Hematopoietic multipotent progenitor cell treated with erythropoietin and hydrocortisone succinate and interleukin-3 and kit ligand, for 8 days (in vitro differentiated cells): ENCODE data around the gene NCF4.
A peak's percentile ranks its signal among the peaks of the same experiment; 100 is the strongest.

ENCODE experiments used
- DNase-seq: peaks from one replicate; pipeline ENCODE4 v3.0.0-alpha.2; 2015

Gene NCF4

GRCh38 chr22:36838119-36839030 is 22.4 kb upstream of the NCF4 start:
- DNase-seq = no peak

DNA sequence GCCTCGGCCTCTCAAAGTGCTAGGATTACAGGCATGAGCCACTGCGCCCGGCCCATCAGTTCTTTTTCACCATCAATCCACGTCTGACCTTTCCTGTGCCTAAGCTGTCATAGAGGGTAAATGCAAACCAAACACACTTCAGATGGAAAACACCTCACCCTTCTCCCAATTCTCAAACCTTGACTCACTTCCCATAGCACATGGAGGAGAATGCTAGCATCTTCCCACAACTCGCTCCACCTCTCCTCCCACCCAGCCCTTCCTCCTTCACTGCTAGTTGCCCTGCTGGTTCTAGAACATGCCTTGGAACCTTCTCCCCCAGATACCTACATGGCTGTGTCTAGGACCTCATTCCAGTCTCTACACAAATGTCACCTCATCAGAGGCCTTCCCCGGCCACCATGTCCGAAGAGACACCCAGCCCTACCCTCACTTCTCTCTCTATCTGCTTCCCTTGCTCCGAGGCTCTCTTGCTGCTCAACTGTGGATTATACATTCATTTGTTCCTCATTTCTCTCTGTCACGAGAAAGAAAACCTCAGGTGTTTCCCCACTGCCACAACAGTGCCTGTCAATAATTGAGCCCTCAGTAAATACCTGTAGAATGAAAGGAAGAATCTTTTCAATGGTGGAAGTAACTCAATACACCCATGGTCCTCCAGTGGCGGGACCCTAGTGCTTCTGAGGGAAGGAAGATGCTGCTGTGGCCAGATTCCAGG is 21.3 kb upstream of the NCF4 start:
- no peak for DNase-seq

GRCh38 chr22:36840106-36840505 is 20.7 kb upstream of the NCF4 start:
- no peak for DNase-seq

DNA sequence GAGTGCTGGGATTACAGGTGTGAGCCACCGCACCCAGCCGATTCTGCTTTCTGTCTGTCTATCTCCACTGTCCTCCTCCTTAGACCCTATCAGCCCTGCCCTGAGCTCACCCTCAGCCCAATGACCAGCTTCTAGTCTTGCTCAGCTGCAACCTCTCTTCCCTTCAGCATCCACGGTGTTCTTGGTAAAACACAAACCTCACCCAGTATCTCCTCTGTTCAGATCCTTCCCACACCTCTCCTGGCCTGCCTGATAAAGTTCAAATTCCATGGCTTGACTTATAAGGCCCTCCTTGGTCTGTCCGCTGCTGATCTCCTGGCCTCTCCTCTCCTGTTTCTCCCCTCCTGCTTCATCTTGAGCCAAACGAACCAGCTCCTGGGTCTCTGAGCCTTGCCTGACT is 14.5 kb upstream of the NCF4 start:
- no peak for DNase-seq

DNA sequence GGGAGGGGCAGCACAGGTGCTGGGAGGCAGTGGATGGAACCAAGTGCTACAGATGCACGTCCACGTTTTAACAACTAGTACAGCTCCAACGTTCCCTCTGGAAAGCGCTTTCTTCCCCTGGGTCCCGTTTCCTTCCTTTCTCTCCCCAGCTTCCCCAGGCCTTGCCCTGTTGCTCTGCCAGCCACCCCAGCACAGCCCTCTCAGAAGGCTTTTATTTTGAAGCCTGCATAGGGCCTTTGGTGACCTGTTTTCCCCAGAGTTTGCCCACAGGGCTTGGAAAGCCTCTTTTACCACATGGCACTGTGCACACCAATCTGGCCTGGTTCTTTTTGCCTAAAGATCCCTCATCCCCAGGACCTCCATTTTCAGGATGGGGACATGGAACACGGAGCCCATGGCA is 13.9 kb upstream of the NCF4 start:
- DNase-seq = no peak

GRCh38 chr22:36850056-36850455 is 10.8 kb upstream of the NCF4 start:
- DNase-seq = no peak

DNA sequence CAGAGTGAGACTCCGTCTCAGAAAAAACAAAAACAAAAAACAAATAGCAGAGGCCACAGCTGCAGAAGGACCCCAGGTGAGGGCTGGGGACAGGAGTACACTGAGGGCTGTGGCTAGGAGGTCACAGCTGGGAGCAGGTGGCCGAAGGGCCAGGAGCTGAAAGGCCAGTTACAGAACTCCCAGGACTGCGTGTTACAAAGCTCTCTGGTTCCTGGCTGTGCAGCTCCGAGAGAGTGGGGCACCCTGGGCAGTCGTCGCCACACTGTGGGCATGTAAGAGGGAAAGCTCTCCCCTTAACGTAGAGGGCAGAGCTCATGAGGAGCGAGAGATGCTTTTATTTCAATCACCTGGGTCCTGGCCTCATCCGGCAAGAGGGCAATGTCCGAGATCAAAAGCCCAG is 10.1 kb upstream of the NCF4 start:
- no peak for DNase-seq

- no peak for DNase-seq
Measured at GRCh38 chr22:36852056-36852973, 8.5 kb upstream of the NCF4 start.

DNA sequence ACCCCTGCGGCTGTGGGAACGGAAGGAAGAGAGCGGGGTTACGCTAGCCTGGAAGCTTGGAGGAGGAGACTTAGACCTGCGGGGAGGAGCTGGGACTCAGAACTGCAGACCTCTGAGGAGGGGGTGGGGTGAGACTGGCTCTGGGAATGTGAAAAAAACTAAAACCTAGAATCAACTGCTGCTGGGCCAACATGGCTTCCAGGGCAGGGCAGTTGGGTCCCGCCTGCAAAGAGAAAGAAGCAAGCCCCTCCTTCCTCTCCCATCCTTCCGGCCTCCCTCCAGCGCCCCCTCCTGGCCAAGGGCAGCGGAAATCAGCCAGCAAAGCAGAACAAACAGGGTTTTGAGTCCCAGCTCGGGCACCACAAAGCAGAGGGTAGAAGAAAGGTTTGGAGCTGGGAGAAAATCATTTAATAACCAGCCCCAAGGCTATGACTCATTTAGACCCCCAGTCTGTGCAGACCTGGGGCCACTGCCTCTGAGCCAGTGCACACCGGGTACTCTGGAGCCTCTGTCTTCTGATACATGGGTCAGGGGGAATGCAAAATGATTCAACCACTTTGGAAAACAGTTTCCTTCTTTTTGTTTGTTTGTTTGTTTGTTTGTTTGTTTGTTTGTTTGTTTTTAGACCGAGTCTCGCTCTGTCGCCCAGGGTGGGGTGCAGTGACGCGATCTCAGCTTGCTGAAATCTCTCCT is 7.3 kb upstream of the NCF4 start:
- peak; percentile 90 for DNase-seq

DNA sequence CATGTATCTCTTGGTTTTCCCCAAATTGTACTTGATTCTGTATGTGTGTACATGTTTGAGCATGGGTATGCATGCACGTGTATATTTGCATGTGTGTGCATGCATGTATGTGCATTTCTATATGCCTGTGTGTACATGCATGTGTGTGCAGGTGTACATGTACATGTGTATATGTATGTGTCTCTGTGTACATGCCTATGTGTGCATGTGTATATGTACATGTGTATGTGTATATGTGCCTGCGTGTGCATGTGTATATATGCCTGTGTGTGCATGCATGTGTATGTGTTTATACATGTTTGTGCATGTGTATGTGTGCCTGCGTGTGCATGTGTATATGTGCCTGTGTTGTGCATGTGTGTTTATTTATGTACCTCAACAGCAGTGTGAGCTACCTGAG is 5.3 kb upstream of the NCF4 start:
- no peak for DNase-seq

DNA sequence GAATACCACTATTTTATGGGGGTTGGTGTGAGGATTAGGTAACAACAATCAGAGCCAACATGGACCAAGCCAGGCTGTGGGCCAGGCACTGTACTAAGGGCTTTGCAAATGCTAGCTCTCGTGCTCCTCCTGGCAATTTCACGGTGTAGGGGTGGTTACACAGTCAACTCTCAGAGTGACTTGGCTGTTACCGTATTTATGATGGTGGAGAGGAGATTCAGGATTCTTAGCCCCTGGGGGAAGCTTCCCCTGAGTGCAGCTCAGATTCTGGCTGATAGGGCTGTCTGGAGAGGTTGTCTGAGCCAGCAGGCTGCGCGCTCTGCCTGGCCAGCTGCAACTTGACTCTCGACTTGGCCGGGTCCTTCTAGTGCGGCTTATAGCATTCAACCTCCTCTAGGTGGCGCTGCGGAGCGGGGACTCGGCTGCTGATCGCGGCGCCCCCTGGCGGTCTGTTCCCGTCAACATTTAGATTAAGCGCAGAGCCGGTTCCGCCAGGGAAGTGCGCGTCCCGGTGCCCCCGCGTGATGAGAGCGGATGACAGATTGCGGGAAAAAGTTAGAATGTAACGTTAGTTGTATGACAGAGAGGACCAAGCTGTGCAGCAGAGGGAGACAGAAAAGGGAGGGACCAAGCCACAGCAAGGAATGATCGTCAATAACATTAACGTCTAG is 4.5 kb upstream of the NCF4 start:
- DNase-seq = peak; percentile 92

DNA sequence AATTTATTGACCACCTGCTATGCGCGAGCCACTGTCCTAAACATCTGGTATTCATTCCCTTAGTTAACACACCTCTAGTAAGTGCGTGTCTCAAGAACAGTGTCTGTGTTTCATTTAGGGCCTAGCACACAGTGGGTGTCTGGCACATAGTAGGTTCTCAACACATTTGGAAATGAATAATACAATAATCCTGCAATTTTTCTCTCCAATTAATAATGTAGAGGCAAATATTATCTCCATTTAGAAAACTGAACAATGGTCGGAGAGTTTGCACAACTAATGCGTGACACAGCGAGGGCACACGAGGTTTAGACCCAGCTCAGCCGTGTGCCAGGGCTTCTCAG is 4.0 kb upstream of the NCF4 start:
- no peak for DNase-seq

GRCh38 chr22:36858156-36858555 is 2.6 kb upstream of the NCF4 start:
- no peak for DNase-seq

GRCh38 chr22:36858966-36859365 is 1.8 kb upstream of the NCF4 start:
- no peak for DNase-seq

- no peak for DNase-seq
Measured at GRCh38 chr22:36860017-36860416, 789 bp upstream of the NCF4 start.

GRCh38 chr22:36860438-36860820 is 377 bp upstream of the NCF4 start:
- DNase-seq = no peak

DNA sequence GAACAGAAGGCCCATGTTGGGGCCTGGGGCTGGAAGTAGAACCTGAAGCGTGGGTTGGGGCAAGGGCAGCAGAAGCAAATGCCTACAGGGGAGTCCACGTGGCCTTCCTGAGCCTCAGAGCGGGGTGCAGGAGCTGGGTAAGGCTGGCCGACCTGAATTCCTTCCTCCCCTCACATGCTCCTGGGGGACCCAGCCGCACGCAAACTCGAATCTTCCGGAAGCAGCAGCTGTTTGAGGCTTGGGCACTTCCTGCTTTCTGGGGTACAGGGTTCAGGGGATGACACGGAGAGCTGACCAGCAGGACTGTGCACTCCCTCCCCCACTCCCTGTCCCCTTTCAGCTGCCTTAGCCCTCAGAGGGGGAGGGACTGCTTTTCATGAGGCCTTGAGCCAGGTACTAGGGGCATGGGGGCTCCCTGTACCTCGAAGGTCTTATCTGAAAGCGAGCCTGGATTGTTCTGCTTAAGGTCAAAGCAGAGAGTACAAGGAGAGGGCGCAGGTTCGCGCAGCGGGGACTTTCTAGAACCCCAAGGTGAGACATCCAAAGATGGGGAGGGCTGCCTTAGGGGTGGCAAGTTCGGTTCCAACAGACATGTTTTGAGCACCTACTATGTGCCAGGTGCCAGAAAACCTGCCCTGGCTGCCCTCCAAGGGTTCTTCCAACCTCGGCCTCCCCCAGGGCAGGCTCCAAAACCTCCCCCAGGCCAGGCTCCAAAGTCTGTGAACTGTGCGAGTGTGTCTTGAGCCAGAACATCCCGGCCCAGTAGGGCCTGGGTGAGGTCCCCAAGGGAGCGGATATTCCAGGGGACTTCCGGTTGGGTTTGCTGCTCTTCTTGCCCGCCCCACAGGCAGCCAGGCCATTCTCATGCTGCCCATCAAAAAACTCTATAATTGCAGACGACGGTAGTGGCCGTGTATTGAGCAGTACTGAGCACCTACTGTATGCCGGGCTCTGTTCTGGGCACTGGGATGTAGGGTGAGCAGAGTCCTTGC is 1.7 kb downstream of the NCF4 start:
- peak; percentile 68 for DNase-seq

GRCh38 chr22:36863281-36863680 is 2.5 kb downstream of the NCF4 start:
- DNase-seq = no peak

GRCh38 chr22:36863979-36864378 is 3.2 kb downstream of the NCF4 start:
- DNase-seq = no peak

DNA sequence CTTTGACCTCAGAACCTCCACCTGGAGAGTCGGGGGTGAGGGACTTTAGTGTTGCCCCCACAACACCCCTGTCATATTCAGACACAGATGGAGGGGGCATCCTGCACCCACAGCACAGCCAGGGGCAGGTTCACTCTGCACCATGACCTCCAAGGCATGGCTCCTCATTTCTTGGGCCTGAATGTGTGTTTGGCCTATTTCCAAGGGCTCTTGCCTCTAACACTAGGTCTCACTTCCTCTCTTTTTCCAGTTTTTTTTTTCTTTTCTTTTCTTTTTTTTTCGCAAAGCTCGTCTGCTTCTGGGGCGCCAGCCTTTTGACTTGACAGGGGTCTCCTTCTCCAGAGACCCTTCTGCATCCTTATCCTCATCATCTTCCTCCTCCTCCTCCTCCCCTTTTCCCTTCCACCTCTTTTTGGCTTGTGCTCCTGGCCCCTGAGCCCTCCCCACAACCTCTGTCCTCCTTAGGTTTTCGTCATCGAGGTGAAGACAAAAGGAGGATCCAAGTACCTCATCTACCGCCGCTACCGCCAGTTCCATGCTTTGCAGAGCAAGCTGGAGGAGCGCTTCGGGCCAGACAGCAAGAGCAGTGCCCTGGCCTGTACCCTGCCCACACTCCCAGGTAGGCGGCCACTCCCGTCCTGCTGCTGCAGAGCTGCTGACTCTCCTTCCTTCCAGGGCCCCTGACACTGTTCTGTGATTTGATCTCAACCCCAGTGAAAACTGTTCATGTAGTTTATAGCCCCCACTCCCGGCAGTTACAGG is 3.8 kb downstream of the NCF4 start:
- DNase-seq = no peak
